GM11168 (cell line): Measurements from ENCODE around the gene TOX2.

Experiments used
- in situ Hi-C: fragments of 300-500 bp; cut with MboI; formaldehyde crosslinking; loops from one replicate; pipeline ENCODE4 v1.12.0; 2022; ENCODE audit warnings: low sequenced_read_pairs; ENCODE audit not compliant: unreplicated experiment

Gene TOX2

GRCh38 chr20:43992885-43993284 lies 78.2 kb downstream of the TOX2 start:
- in situ Hi-C loops: no loop called here

DNA sequence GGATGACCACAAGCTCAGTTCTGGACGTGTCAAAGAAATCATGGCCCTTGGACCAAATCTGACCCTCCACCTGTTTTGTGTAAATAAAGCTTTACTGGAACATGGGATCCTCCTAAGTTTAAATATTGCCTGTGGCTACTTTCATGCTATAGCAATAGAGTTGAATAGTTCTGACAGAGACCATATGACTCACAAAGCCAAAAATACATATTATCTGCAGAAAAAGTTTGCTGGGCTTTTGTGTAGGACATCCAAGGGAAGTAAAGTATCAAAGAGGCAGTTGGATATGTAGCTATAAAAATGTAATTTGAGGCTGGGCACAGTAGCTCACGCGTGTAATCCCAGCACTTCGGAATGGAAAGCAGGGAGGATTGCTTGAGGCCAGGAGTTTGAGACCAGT lies 78.9 kb downstream of the TOX2 start:
- in situ Hi-C loops: no loop called here

GRCh38 chr20:43994486-43995100 lies 79.9 kb downstream of the TOX2 start:
- in situ Hi-C loops: no loop called here

DNA sequence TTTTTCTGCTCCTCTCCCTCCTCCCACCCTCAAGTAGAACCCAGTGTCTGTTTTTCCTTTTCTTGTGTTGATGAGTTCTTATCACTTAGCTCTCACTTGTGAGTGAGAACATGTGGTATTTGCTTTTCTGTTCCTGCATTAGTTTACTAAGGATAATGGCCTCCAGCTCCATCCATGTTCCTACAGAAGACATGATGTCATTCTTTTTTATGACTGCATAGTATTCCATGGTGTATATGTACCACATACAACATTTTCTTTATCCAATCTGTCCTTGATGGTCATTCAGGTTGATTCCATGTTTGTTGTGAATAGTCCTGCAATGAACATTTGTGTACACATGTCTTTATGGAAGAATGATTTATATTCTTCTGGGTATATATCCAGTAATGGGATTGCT lies 81.0 kb downstream of the TOX2 start:
- in situ Hi-C loops: no loop called here

DNA sequence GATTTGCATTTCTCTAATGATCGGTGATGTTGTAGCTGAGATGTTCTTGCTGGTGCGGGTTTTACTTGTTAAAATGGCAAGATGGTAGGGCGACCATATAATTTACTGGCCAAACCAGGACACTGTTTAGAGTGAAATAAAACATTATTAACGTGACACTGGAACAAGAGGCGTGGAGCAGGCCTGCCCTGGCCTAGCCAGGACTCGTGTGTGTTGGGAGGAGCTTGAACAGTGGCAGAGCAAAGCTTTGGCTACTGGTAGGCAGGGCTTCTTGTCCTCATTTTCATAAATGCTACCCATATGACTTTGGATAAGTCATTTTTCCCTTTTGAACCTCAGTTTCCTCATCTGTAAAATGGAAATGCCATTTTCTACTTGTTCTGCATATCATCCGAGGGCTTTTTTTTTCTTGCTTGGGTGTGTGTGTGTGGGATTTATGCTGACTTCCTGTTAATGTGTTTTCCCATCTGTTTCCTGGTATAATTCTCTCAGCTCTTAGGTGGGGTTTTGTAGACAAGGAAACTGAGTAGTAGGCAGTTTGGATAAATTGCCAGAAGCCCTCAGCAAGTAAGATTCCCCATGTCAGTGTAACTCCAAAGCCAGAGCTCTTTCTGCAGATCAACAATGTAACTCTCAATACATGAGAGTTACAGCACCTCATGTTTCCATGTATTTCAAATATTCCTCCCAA lies 81.7 kb downstream of the TOX2 start:
- in situ Hi-C loops: no loop called here

- in situ Hi-C loops: no loop called here
These were observed 85.2 kb downstream of the TOX2 start for GRCh38 chr20:43999848-44000247.

DNA sequence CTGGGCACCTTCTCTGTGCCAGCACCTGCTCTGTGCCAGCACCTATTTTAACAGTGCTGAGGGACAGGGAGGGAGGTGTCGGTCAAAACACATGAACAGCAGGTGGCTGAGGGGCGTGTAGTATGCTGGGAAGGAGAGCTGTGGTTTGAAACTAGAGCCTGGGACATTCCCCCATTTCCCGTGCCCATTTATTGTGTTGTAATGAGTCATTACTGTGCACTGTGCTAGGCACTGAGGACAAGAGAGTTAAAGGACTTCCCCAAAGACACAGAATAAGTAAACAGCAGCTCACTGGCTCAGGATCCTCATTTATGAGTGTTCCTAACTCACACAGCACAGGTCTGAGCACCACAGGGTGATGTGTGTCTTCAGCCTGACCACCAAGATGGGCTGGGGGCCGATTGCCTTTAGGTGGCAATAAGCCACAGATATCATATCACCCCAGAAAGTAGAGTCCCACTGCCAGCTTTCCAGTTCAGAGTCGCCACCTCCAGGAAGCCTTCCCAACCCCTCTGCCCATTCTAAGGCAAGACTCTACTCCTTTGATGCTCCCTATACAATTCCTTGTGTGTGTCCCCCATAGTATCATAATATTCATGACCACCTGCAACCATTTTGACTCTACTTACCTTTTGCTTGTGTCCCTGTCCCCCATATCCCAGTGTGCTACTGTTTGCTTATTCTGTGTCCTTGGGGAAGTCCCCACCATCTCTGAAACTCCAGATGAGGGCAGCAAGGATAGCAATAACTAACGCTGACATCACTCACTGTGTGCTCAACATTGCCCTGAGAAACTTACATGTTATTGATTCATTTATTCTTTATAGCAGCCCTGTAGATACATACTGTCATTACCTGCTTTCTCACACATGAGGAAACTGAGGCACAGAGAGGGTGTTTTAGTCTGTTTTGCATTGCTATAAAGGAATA lies 87.3 kb downstream of the TOX2 start:
- in situ Hi-C loops: no loop called here

DNA sequence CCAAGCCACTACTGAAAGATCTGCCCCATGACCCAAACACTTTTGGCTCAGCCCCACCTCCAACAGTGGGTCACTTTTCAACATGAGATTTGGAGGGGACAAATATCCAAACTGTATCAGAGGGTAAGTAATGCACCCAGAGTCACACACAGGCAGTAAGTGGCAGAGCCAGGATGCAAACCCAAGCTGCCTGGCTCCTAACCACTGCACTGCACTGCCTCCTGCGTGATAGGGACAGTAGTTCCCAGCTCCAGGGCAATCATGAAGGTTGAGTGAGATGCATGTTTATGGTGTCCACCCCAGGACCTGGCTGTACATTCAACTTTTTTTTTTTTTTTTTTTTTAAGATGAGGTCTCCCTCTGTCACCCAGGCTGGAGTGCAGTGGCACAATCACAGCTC lies 88.2 kb downstream of the TOX2 start:
- in situ Hi-C loops: no loop called here

DNA sequence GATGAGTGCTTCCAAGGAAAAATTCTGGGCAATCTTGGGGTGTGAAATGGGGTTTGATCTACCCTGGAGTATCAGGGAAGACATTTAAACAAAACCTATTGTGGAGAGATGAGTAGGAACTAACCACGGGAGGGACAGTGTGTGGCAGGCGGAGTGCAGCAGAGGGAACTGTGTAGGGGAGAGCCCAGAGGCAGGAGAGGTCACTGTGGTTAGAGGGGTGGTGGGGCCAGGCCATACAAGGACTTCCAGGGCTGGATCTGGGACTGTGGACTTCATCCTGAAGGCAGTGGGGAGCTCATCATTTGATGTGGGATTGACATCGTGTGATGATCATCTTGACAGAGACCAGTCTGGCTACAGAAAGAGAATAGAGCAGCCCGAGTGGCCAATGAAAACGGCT lies 89.0 kb downstream of the TOX2 start:
- in situ Hi-C loops: no loop called here

- in situ Hi-C loops: no loop called here
These were observed 89.8 kb downstream of the TOX2 start for GRCh38 chr20:44004306-44004915.

DNA sequence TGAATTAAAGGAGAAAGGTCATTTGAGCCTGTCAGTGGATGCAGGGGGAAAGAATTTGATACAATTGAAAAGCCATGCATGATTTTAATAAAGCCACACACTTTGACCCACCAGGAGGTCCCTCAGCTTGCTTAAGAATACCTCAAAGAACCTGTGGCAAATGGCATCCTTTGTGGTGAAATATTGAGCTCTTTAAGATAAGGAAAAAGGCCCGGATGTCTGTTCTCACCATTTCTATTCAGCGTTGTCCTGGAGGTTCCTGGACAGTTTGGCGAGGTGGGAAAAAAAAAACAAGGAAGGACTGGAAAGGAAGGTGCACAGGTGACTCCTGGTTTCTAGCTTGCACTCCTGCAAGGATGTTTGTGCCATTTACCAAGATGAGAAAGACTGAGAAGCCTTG lies 91.0 kb downstream of the TOX2 start:
- in situ Hi-C loops: no loop called here

DNA sequence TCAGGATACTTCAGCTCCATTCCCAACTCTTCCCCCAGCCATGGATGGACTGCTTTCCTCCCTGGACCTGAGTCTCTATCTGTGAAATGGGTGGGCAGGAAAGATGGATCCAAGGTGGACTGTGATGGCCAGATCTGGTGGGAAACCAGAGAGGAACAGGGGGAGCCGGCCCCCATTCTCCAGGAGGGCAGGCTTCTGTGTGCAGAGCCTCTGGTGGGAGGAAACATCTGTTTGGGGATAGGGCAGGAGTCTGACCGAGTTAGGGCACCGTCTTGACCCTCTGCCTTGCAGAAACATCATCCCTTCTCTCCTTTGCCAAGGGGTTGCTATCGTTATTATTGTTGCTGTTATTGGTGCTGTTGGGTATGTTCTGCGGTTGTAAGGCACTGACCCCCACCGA lies 91.5 kb downstream of the TOX2 start:
- in situ Hi-C loops: no loop called here

DNA sequence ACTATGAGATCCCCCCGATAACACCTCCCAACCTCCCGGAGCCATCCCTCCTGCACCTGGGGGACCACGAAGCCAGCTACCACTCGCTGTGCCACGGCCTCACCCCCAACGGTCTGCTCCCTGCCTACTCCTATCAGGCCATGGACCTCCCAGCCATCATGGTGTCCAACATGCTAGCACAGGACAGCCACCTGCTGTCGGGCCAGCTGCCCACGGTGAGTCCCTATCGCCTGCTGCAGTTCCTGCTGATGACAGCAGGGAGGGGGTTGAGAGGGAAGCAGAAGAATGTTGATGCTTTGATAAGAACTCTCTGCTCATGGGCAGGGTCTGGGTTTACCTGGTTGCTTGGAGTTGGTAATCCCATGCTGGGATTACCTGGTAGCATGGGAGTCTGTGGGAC lies 91.9 kb downstream of the TOX2 start:
- in situ Hi-C loops: no loop called here

DNA sequence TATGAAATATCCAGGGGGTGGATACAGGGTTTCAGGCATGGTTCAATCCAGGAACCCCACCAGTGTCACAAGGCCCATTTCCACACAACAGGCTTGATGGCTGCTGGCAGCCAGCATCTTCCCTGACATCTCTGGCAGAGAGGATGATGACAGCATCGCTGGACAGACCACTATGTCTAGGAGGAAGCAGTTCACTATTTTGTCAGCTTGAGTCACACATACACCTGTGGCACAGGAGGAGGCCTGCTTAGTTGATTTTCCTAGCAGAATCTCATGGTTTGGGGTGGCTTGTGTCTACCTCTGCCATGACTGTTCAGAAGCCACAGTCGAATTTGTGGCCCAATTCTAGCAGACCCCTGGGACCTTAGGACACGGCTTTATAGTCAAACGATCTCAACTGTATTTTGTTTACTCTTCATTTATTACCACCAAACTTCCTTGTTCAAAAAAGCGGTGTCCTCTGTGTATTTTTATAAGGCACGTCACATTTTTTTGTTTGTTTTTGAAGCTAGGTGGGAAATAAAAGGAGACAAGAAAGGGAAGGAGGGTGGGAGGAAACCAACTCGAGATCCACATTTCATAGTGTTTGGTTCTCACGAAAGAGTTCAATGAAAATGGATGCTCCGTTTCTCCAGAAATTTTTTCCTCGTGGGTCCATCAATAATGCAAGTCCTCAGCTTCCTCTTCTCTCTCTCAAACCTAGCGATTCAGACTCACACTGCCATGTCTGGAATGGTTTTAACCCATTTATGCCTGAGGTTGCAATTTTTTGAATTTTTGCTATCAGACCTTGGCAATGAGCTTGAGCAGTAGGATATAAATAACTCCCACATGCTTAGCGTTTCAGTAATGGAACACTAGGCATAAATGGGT lies 94.4 kb downstream of the TOX2 start:
- in situ Hi-C loops: no loop called here

- in situ Hi-C loops: no loop called here
These were observed 95.0 kb downstream of the TOX2 start for GRCh38 chr20:44009679-44009992.

GRCh38 chr20:44010162-44010704 lies 95.6 kb downstream of the TOX2 start:
- in situ Hi-C loops: no loop called here

DNA sequence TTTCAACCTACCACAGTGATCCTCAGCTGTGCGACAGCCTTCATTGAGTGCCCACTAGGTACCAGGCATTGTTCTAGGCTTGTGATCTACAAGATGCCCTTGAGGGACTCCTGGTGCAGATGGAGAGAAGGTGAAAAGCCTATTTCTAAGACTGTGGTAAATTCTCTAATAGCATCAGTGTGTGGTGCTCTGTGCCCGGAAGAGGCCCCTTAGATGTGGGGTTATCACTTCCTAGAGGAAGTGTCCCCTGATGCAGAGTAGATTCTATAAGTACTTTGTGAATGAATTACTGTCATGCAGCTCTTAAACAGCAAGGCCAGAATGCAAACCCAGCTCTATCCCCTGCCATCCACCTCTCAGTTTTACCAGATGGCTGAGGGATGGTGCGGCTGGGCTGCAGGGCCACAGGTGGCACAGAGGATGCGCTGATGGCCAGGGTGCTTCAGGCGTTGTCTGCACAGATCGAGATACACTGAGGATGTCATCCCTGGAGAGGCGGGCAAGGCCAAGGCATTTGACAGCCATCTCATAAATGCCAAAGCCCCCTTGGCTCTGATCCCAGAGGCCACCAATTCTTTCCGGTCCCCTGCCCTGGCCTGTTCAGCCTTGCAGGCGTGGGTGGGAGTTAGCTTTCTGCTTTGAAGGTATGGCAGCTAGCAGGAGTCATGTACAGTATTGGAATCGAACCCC lies 96.7 kb downstream of the TOX2 start:
- in situ Hi-C loops: no loop called here

- in situ Hi-C loops: no loop called here
These were observed 98.0 kb downstream of the TOX2 start for GRCh38 chr20:44012466-44013226.
